Effector memory CD8-positive, alpha-beta T cell (primary cell): Measurements from ENCODE around the gene OCIAD2.

Source experiments
- ATAC-seq: fragments of 150-1000 bp; cut with Tn5 transposase; replicated peaks from 2 replicates; pipeline ENCODE4 v1.10.0; 2021; ENCODE audit warnings: mild to moderate bottlenecking, moderate library complexity
- DNase-seq, 3 experiments: peaks; one replicate each; pipeline ENCODE4 v3.0.0; 2021
- H3K27ac Mint-ChIP-seq, 2 donors: one replicate each; pipeline ENCODE4 v1.8.0; 2022; ENCODE audit warnings: mild to moderate bottlenecking in 2 of 2, mixed read lengths in 2 of 2, moderate library complexity in 2 of 2
- H3K27me3 Mint-ChIP-seq, 2 donors: one replicate each; pipeline ENCODE4 v1.8.0; 2022; ENCODE audit warnings: mixed read lengths in 2 of 2
- H3K36me3 Mint-ChIP-seq: one replicate; pipeline ENCODE4 v1.8.0; 2022; ENCODE audit warnings: mild to moderate bottlenecking, moderate library complexity, mixed read lengths; ENCODE audit not compliant: insufficient read depth
- H3K4me1 Mint-ChIP-seq, 2 donors: one replicate each; pipeline ENCODE4 v1.8.0; 2022; ENCODE audit warnings: low read depth in 2 of 2, mixed read lengths in 2 of 2
- H3K4me3 Mint-ChIP-seq, 2 donors: one replicate each; pipeline ENCODE4 v1.8.0; 2022; ENCODE audit warnings: mild to moderate bottlenecking in 2 of 2, mixed read lengths in 2 of 2, moderate library complexity in 2 of 2
- H3K9me3 Mint-ChIP-seq, 2 donors: one replicate each; pipeline ENCODE4 v1.8.0; 2022; ENCODE audit warnings: mixed read lengths in 2 of 2
- total RNA-seq, 9 experiments: gene quantifications; one replicate each; lab custom pipeline; 2026; lab: John Stamatoyannopoulos, UW

The OCIAD2 gene
- total RNA-seq = 24.1 to 84.8 (median 32.8) reads per million in 9 experiments

GRCh38 chr4:48906206-48907173, at the start of gene OCIAD2:
Gene OCIAD2, minus strand, starts transcription at chr4:48906774. Its CDS starts 2,225 bp downstream, at chr4:48904549.
- H3K27ac Mint-ChIP-seq = peak within 1 kb of the TSS; percentile 95 to 99
- DNase-seq = peak; percentile 77 to 79 (median 77)
- ATAC-seq = peak; percentile 98
- no peaks in the 10 kb centered on the region for H3K9me3 Mint-ChIP-seq
- peaks cover 25 to 34% of the 10 kb centered on the region in 2 donors for H3K4me1 Mint-ChIP-seq
- peak within 1 kb of the TSS; percentile 93 to 95 for H3K4me3 Mint-ChIP-seq
- no peaks in the 10 kb centered on the region for H3K27me3 Mint-ChIP-seq
- peaks cover 11% of the 10 kb centered on the region for H3K36me3 Mint-ChIP-seq

GRCh38 chr4:48954314-48954713, 47.7 kb upstream of the OCIAD2 start:
- no peak overlapping the region for H3K4me3 Mint-ChIP-seq
- H3K27me3 Mint-ChIP-seq = peaks cover 6 to 9% of the 10 kb centered on the region in 2 donors
- no peak overlapping the region for H3K27ac Mint-ChIP-seq
- H3K9me3 Mint-ChIP-seq = no peaks in the 10 kb centered on the region
- ATAC-seq (no peak), DNase-seq (no peak)
- H3K4me1 Mint-ChIP-seq = peaks cover 0 to 1% of the 10 kb centered on the region in 2 donors
- H3K36me3 Mint-ChIP-seq = no peaks in the 10 kb centered on the region

GRCh38 chr4:48949518-48950219, 43.1 kb upstream of the OCIAD2 start:
- Mint-ChIP-seq H3K4me3 (no peak overlapping the region), H3K27ac (no peak overlapping the region), H3K27me3 (peaks cover 0 to under 1% of the 10 kb centered on the region in 2 donors), H3K9me3 (no peaks in the 10 kb centered on the region), H3K36me3 (no peaks in the 10 kb centered on the region), H3K4me1 (no peaks in the 10 kb centered on the region)
- ATAC-seq = no peak
- DNase-seq = no peak

- peaks cover 0 to 4% of the 10 kb centered on the region in 2 donors for H3K4me1 Mint-ChIP-seq
- no peaks in the 10 kb centered on the region for H3K36me3 Mint-ChIP-seq
- H3K4me3 Mint-ChIP-seq = no peak overlapping the region
- DNase-seq (no peak), ATAC-seq (no peak)
- peaks cover 4 to 7% of the 10 kb centered on the region in 2 donors for H3K27me3 Mint-ChIP-seq
- no peak overlapping the region for H3K27ac Mint-ChIP-seq
- H3K9me3 Mint-ChIP-seq = no peaks in the 10 kb centered on the region
These were observed 42.5 kb upstream of the OCIAD2 start for GRCh38 chr4:48949086-48949485.

- ATAC-seq (no peak), DNase-seq (no peak)
- Mint-ChIP-seq H3K36me3 (no peaks in the 10 kb centered on the region), H3K27ac (no peak overlapping the region), H3K9me3 (no peaks in the 10 kb centered on the region), H3K4me3 (no peak overlapping the region), H3K4me1 (peaks cover 0 to 5% of the 10 kb centered on the region in 2 donors), H3K27me3 (peaks cover 5 to 9% of the 10 kb centered on the region in 2 donors)
These were observed 41.2 kb upstream of the OCIAD2 start for GRCh38 chr4:48947731-48948130.

- Mint-ChIP-seq H3K36me3 (no peaks in the 10 kb centered on the region), H3K27ac (no peak overlapping the region), H3K27me3 (peaks cover 5 to 21% of the 10 kb centered on the region in 2 donors), H3K4me1 (peaks cover 0 to 5% of the 10 kb centered on the region in 2 donors), H3K9me3 (no peaks in the 10 kb centered on the region), H3K4me3 (no peak overlapping the region)
- DNase-seq (no peak), ATAC-seq (no peak)
These were observed 39.4 kb upstream of the OCIAD2 start for GRCh38 chr4:48945981-48946380.

- Mint-ChIP-seq H3K36me3 (no peaks in the 10 kb centered on the region), H3K4me1 (peaks cover 0 to 5% of the 10 kb centered on the region in 2 donors), H3K9me3 (no peaks in the 10 kb centered on the region), H3K27me3 (peaks cover 5 to 25% of the 10 kb centered on the region in 2 donors), H3K4me3 (no peak overlapping the region), H3K27ac (no peak overlapping the region)
- peak in 1 of 3 experiments; percentile 19 for DNase-seq
- ATAC-seq = no peak
These were observed 38.2 kb upstream of the OCIAD2 start for GRCh38 chr4:48944756-48945241.

- Mint-ChIP-seq H3K4me1 (peaks cover 0 to 5% of the 10 kb centered on the region in 2 donors), H3K36me3 (no peaks in the 10 kb centered on the region), H3K27ac (no peak overlapping the region), H3K4me3 (no peak overlapping the region), H3K27me3 (peaks cover 5 to 25% of the 10 kb centered on the region in 2 donors), H3K9me3 (no peaks in the 10 kb centered on the region)
- ATAC-seq = no peak
- DNase-seq = no peak
These were observed 37.7 kb upstream of the OCIAD2 start for GRCh38 chr4:48944252-48944651.

GRCh38 chr4:48943387-48943786, 36.8 kb upstream of the OCIAD2 start:
- Mint-ChIP-seq H3K27me3 (peaks cover 5 to 25% of the 10 kb centered on the region in 2 donors), H3K4me3 (no peak overlapping the region), H3K27ac (no peak overlapping the region), H3K9me3 (no peaks in the 10 kb centered on the region), H3K4me1 (peaks cover 0 to 5% of the 10 kb centered on the region in 2 donors), H3K36me3 (no peaks in the 10 kb centered on the region)
- ATAC-seq (no peak), DNase-seq (no peak)

- Mint-ChIP-seq H3K9me3 (peaks cover 0 to 2% of the 10 kb centered on the region in 2 donors), H3K4me1 (peaks cover 0 to 5% of the 10 kb centered on the region in 2 donors), H3K36me3 (no peaks in the 10 kb centered on the region), H3K27ac (no peak overlapping the region), H3K27me3 (peaks cover 5 to 25% of the 10 kb centered on the region in 2 donors), H3K4me3 (no peak overlapping the region)
- DNase-seq = no peak
- no peak for ATAC-seq
These were observed 33.2 kb upstream of the OCIAD2 start for GRCh38 chr4:48939785-48940184.

GRCh38 chr4:48938831-48939230, 32.3 kb upstream of the OCIAD2 start:
- ATAC-seq = no peak
- Mint-ChIP-seq H3K27me3 (peaks cover 0 to 16% of the 10 kb centered on the region in 2 donors), H3K4me1 (no peaks in the 10 kb centered on the region), H3K4me3 (no peak overlapping the region), H3K36me3 (no peaks in the 10 kb centered on the region), H3K9me3 (peaks cover 0 to 2% of the 10 kb centered on the region in 2 donors), H3K27ac (no peak overlapping the region)
- no peak for DNase-seq

GRCh38 chr4:48937033-48937432, 30.5 kb upstream of the OCIAD2 start:
- Mint-ChIP-seq H3K27ac (no peak overlapping the region), H3K27me3 (peaks cover 0 to 15% of the 10 kb centered on the region in 2 donors), H3K4me1 (no peaks in the 10 kb centered on the region), H3K9me3 (peaks cover 0 to 2% of the 10 kb centered on the region in 2 donors), H3K36me3 (no peaks in the 10 kb centered on the region), H3K4me3 (no peak overlapping the region)
- DNase-seq (no peak), ATAC-seq (no peak)

- Mint-ChIP-seq H3K4me1 (peaks cover 0 to 1% of the 10 kb centered on the region in 2 donors), H3K9me3 (no peaks in the 10 kb centered on the region), H3K36me3 (no peaks in the 10 kb centered on the region), H3K27me3 (no peaks in the 10 kb centered on the region), H3K4me3 (no peak overlapping the region), H3K27ac (no peak overlapping the region)
- ATAC-seq = no peak
- DNase-seq = no peak
These were observed 24.9 kb upstream of the OCIAD2 start for GRCh38 chr4:48931459-48931858.
